Left forelimb (tissue), 1 donor: ENCODE data around the gene ANKRD18B.
"Not testable (repeated sequence)": the region's sequence is repeated elsewhere in the genome, so short reads cannot be mapped to it uniquely, and the experiment has no call there.

Experiments used
- DNase-seq: peaks from one replicate; pipeline ENCODE4 v3.0.0-alpha.2; 2018; ENCODE audit warnings: low spot score

The ANKRD18B gene

DNA sequence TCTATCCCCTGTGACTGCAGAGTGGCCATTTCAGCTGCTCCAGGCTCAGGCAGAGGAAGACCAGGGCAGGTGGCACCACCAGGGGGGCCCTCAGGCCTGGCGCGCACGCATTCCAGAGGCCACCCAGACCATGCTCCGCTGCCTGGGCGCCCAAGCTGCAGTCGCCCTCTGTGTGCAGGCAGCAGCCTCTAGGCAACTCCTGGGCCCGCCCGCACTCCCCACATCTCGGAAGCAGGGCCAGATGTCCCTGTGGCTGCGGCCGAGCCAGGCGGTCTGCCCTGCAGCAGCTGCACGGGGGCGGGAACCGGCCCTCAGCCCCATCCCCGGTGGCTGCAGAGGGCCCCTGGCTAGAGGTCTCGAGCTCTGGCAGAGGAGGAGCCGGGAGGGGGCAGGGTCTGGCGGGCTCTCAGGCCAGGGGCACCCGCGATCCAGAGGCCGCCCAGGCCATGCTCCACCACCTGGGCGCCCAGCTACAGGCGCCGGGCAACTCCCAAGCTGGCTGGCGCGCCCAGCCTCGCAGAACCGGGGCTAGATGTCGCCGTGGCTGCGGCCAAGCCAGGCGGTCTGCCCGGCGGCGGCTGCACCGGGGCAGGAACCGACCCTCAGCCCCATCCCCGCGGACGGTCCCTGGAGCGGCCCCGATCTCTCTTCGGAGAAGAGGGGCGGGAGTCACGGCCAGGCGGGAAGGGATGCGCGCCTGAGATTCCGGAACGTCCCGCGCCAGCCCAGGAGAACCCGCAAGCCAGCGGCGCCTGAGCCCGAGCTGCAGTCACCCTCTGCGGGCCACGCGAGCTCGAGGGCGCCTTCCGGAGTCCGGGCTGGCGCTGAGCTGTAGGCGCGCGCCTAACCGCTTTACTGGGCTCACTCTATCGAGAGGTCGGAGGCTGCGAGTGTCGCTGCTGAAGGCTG lies at the start of gene ANKRD18B:
TSS of gene ANKRD18B (plus strand) at position 855 of the 909 bp plus-strand sequence. CDS start 239 bp downstream, outside the sequence.
- peak; percentile 69 for DNase-seq

DNA sequence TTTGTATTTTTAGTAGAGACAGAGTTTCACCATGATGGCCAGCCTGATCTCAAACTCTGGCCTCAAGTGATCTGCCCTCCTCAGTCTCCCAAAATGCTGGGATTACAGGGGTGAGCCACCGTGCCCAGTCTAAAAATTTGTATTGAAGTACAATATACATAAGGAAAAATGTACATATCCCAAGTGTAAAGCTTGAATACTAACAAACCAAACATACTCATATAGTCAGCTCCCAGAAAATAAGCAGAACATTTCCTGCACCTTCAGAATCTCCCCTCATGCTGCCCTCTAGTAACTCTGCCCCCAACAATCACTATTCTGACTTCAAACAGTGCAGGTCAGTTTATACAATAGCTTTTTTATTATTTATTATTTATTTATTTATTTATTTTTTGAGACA lies 48.7 kb upstream of the ANKRD18B start:
- no peak for DNase-seq

DNA sequence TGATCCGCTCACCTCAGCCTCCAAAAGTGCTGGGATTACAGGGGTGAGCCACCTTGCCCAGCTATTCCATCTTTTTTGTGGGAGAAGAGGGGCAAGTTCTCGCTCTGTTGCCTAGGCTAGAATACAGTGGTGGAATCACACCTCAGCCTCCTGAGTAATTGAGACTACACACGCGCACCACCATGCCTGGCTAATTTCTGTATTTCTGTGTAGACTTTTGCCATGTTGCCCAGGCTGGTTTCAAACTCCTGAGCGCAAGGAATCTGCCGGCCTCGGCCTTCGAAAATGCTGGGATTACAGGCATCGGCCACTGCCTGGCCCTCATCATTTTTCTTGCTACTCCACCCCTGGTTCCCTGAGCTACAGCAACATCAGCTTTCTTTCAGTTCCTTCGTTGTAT lies 47.5 kb upstream of the ANKRD18B start:
- DNase-seq = no peak

DNA sequence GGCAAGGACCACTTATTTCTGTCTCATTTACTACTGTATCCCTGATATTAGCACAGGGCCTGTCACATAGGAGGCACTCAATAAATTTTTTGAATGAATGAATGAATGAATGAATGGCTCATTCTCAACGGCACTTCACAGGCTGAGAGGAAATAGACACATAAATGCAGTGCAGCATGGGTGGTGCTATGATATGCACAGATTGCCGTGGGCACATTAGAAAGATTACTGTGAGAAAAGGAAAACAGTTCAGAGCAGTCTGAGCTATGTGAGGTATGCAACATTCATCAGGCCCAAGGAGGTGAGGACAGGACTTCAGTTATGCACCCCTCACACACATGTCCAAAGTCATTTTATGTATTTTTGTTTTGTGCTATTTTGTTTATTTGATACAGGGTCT lies 43.9 kb upstream of the ANKRD18B start:
- no peak for DNase-seq

DNA sequence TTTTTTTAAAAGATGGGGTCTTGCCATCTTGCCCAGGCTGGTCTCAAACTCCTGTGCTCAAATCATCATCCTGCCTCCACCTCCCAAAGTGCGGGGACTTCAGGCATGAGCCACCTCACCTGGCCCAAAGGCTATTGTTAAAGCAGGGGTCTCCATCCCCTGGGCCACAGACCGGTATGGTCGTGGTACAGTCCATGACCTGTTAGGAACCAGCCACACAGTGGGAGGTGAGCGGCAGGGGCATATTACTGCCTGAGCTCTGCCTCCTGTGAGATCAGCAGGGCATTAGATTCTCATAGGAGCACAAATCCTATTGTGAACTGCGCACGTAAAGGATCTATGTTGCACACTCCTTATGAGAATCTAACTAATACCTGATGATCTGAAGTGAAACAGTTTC lies 43.1 kb upstream of the ANKRD18B start:
- no peak for DNase-seq

DNA sequence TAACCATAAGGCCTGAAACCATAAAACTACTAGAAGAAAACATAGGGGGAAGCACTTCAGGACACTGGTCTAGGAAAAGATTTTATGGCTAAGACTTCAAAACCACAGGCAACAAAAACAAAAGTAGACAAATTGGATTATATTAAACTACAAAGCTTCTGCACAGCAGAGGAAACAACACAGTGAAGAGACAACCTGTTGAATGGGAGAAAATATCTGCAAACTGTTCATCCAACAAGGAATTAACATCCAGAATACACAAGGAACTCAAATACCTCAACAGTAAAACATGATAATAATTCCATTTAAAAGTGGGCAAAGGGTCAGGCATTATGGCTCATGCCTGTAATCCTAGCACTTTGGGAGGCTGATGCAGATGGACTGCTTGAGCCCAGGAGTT lies 38.7 kb upstream of the ANKRD18B start:
- not testable (repeated sequence) for DNase-seq

DNA sequence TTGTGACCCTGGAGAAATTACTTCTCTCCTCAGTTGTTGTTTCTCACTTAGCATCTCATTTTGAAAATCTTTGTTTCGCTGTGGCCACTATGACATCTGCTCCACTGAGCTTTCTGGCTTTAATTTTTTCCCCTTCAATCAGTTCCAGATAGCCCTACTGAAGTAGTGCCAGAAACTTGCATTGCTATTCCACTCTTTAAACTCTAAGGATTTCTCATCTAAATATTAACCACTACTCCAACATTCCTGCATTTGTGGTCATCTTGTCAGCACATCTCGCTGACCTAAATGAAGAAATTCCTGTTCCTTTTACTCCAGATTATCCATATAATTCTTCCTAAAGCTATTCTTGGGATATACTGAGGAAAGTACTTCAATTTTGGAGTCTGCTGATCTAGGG lies 35.0 kb upstream of the ANKRD18B start:
- no peak for DNase-seq

DNA sequence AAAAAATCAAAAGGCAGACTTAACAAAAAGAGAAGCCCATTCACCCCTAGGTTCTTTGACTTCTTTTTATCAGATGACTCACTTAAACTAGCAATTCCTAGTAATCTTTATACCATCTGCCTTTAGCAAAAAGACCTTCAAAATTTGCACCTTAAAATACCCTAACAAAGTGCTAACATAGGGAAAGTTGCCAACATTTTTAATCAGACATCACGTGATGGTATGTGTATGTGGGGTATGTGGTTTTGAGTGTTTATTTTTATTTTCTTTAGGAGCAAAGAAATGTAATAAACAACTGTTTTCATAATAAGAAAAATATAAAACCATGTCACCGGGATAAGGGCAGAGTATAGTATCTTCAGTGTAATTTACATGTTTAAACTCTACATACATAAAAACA lies 30.2 kb upstream of the ANKRD18B start:
- not testable (repeated sequence) for DNase-seq

DNA sequence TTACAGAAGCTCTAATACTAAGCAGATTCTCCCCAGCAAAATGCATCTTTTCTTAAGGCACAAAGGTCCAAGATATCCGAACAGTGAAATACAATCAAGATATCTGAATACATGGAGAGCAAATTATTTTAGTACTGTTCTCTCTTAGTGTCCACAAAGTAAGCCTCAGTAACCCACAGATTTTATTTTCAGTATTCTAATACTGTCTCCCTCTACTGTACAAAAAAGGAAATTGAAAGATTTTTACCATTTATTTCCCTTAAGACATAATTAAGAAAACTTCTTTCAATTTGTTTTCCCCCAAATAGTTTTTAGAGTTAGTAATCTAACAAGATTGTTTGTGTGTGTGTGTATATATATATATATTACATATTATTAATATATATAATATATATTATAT lies 25.7 kb upstream of the ANKRD18B start:
- no peak for DNase-seq

DNA sequence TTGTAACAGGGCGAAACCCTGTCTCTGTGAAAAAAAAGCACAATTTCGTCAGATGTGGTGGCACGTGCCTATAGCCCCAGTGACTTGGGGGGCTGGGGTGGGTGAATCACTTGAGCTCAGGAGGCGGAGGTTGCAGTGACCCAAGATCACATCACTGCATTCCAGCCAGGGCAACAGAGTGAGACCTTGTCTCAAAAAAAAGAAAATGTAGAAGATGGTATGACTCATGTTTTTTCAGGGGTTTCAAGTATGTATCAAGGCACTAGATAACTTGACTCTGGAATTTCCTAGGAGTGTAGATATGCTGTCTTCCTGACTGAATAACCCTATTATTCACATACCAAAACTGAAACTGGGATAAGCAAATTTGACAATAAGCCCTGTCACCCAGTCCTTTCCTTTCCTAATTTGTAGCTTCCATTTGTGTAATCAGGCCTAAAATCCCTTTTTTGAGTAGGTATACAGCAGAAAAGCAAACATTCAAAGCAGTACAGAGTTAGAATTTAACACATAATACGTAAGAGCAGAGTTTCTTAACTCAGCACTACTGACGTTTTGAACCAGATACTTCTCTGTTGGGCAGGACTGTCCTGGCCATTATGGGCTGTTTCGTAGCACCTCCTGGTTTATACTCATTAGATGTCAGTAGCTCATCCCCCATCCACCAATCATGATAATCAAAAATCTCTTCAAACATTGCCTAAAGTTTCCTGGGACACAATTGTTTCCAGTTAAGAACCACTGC lies 17.3 kb upstream of the ANKRD18B start:
- DNase-seq = no peak

DNA sequence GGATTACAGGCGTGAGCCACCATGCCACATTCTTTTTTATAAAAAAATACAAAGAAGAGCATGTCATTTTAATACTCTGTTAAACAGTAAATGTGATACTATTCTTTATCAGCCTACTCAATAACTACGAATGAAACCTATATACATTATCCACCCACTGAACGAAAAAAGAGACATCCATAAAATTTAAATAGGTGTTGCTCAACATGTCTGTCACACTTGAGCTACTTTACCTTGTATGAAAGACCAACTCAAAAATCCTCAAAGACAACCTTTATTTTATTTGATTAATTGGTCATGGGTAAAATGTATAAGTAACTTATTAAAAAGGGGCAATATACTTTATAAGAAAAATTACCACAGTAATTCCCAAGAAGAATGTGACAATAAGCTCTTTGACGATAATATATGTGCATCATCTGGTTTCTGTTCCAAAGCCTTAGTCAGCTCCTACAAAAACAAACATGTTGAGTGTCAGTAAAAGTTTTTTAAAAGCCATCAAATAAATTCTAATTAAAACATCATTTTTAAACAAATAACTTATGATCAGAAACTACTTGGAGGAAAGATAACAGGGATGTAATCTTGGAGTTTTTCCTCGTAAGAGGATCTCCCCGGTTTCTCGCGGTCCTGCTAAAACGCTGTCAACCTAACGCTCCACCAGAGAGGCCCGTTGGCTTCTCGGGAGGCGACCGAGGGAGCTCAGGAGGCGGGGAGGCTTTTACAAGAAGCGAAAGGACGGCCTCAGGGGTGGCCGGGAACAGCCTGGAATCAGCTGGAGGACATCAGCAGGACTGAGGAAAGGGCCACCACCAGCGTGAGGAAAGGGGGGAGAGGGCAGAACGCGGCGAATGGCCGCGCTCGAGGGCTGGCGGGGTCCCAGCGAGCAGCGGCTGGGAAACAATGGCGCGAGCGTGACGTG lies 13.5 kb upstream of the ANKRD18B start:
- peak; percentile 88 for DNase-seq

DNA sequence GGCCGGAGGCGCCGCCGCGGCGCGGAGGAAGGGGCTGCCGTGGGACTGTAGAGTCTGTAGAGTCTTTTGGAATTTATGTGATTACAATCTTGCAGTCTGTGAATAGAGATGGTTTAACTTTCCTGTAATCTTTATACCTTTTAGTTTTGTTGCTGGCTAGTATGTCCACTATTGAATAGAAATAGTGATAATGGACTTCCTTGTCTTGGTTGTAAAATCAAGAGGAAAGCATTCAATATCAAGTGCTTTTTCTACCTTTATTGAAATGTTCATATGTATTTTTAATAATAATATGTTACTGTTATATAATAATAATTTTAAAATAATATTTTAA lies 12.9 kb upstream of the ANKRD18B start:
- DNase-seq = not testable (repeated sequence)

DNA sequence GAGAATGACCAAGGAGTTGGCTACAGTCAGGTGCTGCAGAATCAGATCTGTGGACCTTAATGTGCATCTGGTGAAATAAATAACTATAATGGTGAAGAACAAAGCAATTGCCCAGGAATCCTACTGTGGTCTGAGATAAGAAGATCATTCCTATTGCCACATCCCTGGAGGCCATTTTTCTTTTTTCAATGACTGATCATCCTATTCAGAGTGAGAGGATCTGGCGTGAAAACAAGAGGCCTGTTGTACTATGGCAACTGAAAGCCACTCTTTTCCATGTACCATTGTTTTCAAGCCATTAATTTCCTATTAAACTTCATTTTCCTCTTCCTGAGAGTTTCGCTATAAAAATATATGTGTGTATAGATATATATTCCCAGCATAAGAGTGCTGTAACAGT lies 11.5 kb upstream of the ANKRD18B start:
- DNase-seq = not testable (repeated sequence)

DNA sequence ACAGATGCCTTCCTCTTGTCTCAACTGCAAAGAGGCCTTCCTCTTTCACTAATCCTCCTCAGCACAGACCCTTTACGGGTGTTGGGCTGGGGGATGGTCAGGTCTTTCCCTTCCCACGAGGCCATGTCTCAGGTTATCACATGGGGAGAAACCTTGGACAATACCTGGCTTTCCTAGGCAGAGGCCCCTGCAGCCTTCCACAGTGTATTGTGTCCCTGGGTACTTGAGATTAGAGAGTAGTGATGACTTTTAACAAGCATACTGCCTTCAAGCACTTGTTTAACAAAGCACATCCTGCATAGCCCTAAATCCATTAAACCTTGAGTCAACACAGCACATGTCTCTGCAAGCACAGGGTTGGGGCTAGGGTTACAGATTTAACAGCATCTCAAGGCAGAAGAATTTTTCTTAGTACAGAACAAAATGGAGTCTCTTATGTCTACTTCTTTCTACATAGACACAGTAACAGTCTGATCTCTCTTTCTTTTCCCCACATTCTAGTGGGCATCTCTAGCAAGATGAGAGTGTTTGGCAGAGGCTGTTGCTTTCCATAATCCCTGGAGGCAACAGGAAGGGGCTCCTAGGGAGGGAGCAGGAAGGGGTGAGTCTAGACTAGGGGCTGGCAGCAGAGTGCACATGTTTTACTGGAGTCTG lies 8.6 kb upstream of the ANKRD18B start:
- not testable (repeated sequence) for DNase-seq

DNA sequence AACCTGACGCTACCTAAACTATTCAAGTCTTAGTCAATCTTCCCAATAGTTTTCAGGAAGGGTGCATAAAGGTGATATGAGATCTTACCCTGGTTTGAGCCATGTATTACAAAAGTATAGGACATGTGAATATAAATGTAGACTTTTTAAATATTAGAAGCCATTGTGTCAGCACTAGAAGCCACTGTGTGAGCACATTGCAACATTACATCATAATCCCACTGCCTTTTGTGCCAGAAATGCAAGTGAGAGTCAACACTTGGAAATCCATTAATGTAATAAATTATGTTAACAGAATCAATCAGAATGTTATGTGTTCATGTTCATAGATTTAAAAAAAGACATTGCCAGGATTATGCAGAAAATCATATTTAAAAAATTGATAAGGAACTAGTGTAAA lies 7.7 kb upstream of the ANKRD18B start:
- DNase-seq = not testable (repeated sequence)

DNA sequence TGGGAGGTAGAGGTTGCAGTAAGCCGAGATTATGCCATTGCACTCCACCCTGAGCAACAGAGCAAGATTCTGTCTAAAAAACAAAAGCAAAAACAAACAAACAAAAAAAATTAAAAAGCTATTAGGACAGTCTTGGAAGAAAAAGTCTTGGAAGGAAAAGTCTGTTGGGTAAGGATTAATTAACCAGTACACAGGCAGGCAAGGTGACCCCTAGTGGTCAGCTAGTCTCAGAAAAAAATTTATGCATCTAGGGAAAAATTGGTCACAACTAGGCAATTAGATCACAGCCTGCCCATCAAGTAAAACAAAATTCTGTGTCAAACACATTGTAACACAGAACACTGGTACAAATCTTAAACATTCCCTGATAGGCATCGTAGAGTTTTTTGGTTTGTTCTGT lies 6.7 kb upstream of the ANKRD18B start:
- no peak for DNase-seq

DNA sequence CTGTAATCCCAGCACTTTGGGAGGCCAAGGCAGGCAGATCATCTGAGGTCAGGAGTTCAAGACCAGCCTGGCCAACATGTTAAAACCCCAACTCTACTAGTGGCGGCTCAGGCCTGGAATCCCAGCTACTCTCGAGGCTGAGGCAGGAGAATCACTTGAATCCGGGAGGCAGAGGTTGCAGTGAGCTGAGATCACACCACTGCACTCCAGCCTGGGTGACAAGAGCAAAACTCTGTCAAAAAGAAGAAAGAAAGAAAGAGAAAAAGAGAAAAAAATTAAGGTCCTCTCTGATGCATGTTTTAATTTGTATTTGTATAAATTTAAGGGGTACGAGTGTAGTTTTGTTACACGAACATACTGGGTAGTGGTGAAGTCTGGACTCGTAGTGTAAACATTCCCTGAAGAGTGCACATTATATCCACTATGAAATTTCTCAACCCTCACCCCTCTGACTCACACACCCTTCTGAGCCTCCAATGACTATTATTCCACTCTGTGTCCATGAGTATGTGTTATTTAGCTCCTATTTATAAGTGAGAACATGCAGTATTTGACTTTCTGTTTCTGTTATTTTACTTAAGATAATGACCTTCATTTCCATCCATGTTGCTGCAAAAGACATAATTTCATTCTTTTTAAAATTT lies 6.0 kb upstream of the ANKRD18B start:
- not testable (repeated sequence) for DNase-seq

DNA sequence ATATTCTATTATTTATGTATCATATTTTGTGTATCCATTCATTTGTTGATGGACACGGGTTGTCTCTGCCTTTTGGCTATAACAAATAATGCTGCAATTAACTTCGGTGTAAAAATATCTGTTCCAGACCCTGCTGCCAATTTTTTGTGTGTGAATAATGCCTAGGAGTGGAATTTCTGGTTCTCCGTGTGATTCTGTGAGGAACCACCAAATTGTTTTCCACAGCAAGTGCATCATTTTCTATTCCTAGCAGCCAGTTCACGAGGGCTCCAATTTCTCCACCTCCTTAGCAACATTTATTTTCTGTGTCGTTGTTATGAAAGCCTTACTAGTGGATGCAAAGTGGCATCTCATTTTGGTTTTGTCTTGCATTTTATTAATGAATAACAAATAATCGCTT lies 2.2 kb upstream of the ANKRD18B start:
- DNase-seq = not testable (repeated sequence)

DNA sequence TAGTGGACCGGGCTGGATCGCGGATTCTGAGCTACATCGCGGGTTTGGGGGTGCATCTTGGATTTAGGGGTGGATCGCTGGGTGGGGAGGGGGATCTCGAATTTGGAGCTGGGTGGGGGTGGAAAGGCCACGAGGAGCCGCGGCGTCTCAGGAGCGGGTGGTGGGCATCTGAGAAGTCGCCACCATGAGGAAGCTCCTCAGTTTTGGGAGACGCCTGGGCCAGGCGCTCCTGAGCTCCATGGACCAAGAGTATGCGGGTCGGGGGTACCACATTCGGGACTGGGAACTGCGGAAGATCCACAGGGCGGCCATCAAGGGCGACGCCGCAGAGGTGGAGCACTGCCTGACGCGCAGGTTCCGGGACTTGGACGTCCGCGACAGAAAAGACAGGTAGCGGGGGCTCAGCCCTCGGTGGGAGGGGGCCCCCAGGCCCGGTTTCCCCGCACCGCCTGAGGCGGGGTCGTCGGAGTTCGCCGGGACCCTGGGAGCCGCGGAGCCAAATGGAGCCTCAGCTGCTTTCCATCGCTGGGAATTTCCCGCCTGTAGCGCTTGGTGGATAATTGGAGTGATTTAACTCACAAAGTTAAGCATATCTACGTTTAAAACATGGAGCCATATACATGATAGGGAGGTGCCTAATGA lies 376 bp downstream of the ANKRD18B start:
- no peak for DNase-seq

DNA sequence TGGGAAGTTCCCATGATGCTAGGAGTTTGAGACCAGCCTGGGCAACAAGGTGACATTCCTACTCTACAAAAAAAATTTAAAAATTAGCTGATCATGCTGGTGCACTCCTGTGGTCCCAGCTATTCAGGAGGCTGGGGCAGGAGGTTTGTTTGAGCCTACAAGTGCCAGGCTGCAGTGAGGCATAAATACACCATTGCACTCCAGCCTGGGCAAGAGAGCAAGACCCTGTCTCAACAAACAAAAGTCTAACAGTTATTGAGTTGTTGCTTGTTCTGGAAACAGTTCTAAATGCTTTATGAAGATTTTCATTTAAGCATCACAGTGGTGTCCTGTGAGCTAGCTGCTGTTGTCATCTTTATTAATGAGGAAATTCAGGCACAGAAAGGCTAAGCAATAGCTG lies 4.0 kb downstream of the ANKRD18B start:
- DNase-seq = not testable (repeated sequence)

DNA sequence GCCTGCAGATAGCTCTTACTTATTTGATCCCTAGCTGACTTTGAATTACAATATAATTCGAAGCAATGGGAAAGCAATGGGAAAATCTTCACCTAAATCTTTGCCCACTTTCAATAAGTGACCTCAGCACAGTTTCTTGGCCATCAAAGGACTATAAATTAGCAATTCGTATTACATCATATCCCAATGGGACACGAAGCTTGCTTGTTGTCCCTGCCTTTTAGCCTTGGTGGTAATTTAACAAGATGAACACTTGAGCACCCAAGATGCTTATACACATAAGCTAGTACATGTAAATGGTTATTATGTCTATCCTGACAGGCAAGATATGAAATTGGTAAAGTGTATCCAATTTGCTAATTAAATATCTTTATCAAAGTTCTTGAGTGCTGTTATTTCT lies 9.9 kb downstream of the ANKRD18B start:
- not testable (repeated sequence) for DNase-seq
